GM12872 (cell line): ENCODE measurements around the gene FBXO30.

Experiments used
- CTCF ChIP-seq: IDR thresholded peaks from 3 replicates; pipeline ENCODE4 v1.5.1; 2011; ENCODE audit warnings: low read depth, mild to moderate bottlenecking, low read length, moderate library complexity; ENCODE audit not compliant: insufficient read depth

Gene FBXO30

DNA sequence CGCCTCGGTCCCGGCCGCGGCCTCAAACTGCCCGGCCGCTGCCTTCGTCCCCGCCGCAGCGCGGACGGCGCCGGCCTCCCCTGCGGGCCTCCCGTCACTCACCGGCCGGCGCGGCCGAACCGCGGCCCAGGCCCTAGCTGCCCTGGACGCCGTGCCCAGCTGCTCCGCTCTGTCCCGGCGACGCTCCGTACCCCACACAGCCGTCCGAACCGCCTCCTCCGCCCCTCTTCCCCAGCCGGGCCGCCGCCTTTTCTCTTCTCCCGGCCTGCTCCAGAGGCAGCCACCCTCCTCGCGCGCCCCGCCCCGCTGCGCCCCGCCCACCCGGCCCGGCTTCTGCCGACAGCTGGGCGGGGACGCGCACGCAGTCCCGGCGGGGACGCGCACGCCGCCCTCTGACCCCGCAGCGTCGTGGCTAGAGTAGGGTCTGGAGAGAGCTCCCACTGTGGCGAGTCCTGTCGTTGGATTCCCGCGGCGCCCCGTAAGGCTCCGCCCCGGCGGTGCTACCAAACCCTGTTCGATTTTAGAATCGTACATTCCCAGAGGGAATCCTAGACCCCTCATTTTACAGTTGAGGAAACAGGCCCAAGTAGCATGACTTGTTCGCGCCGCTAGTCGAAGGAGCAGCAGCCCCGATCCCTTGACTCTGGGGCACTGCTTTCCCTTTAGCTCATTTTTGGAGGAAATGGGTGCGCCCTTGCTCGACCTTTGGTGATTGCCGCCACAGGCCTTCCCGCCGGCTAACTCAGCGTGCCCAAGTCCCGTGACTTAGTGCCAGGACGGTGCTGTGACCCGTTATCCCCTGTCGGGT is at the start of gene FBXO30:
Gene FBXO30, minus strand, starts transcription at position 295 of the 808 bp plus-strand sequence. CDS start 8,390 bp downstream, outside the sequence.
- peak; percentile 22; the same call in 1 of the 3 replicates for TF ChIP-seq CTCF

DNA sequence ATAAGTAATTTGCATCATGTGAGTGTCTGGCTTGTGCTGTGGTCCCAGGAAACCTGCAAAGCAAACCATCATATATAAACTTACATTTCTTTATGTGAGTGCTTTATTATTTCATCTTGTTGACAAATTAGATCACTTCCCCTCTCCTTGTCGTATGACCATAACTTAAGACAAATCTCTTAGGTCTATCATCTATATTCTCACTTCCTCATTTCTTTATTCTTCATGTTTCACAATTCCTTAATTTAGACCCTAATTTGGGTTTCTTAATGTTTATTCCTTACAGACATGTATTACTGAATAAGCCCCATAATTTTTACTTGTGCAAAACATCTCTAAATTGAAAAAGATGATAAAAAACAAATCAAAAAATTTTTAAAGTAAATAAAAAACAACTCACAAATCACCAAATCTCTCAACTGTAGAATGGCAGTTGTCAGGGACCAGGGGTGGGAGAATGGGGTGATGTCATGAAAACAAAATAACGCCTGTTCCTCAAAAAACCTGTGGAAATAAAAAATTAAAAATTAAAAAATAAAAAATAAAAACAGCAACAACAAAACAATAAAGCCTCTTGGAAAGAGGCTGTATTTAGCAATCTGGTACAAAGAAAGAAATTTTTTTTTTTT is 49.5 kb upstream of the FBXO30 start:
- no peak for TF ChIP-seq CTCF

DNA sequence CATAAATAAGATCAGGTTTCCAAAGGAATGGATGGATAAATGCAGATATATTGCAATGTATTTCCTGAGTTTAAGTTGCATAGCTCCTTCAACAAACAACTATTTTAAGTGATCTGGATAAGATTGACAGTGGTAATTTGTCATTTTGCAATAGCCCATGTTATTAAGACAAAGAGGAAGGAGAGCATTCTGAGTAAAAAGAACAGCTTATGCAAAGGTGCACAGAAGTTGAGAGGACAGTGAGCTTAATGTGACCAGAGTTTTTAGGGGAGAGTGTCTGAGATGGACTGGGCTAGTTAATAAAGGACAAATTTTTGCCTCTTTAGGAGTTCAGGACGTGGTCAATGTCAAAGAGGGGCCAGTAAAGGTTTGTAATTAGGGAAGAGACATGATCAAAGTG is 48.8 kb upstream of the FBXO30 start:
- TF ChIP-seq CTCF = no peak

DNA sequence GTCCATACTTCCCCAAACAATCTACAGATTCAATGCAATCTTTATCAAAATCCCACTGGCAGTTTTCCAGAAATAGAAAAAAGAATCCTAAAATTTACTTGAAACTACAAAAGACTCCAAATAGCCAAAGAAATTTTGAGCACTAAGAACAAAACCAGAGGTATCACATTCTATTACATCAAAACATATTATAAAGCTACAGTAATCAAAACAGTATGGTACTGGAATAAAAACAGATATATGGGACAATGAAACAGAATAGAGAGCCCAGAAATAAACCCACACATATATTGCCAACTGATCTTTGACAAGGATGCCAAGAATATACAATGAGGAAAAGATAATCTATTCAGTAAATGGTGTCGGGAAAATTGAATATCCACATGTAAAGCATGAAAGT is 46.0 kb upstream of the FBXO30 start:
- TF ChIP-seq CTCF = no peak

DNA sequence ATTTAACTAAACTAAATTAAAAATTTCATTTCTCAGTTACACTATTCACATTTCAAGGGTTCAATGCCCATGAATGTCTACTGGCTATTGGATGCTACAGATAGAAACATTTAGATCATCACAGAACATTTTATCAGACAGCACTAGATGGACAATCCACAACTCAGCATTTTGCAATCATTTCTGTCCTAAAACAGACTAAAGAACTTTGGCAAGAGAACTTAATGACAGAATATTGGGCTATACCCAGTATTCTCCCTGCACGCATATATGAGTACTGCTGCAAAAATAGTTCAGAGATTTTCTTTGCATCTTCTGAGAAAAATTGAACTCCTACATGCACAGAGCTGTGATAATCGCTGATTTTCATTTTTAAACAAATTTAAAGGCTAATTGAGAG is 36.1 kb upstream of the FBXO30 start:
- TF ChIP-seq CTCF = no peak

GRCh38 chr6:145848541-145848940 is 33.9 kb upstream of the FBXO30 start:
- no peak for TF ChIP-seq CTCF

DNA sequence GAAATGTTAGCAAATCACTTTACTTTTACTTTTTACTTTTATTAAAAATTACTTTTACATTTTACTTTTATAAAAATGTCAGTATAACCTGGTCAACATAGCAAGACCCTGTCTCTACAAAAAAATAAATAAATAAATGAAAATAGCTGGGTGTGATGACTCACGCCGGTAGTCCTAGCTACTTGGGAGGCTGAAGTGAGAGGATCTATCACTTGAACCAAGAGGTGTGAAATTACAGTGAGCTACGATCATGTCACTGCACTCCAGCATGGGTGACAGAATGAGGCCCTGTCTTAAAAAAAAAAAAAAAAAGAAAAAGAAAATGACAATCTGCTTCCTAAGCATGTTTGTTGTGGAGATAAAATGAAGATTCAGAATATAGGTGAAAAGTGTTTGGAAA is 31.0 kb upstream of the FBXO30 start:
- TF ChIP-seq CTCF = no peak
